Activated CD4-positive, alpha-beta T cell treated with anti-CD3 and anti-CD28 coated beads, Interleukin-2, amount 10 ng/mL, durations not matched to agents 24 days and 14 days (primary cell): ENCODE results near the gene IFNGR2. TPM values are rescaled to one million over a fixed set of nuclear protein-coding genes. Genes with fewer than 3 reads are reported as not detected.
A peak's percentile ranks its signal among the peaks of the same experiment; 100 is the strongest.
"Not testable (repeated sequence)": the region's sequence is repeated elsewhere in the genome, so short reads cannot be mapped to it uniquely, and the experiment has no call there.

ENCODE experiments used
- DNase-seq: peaks from one replicate; pipeline ENCODE4 v3.0.0; 2022
- H3K27ac Mint-ChIP-seq: one replicate; pipeline ENCODE4 v1.8.0; 2022; ENCODE audit warnings: mild to moderate bottlenecking, mixed read lengths
- H3K27me3 Mint-ChIP-seq: one replicate; pipeline ENCODE4 v1.8.0; 2022; ENCODE audit warnings: mixed read lengths
- H3K36me3 Mint-ChIP-seq: one replicate; pipeline ENCODE4 v1.8.0; 2022; ENCODE audit warnings: low read depth, mild to moderate bottlenecking, mixed read lengths
- H3K4me1 Mint-ChIP-seq: one replicate; pipeline ENCODE4 v1.8.0; 2021; ENCODE audit warnings: mixed read lengths
- H3K4me3 Mint-ChIP-seq: one replicate; pipeline ENCODE4 v1.8.0; 2022; ENCODE audit warnings: mild to moderate bottlenecking, moderate library complexity, mixed read lengths
- H3K9me3 Mint-ChIP-seq: one replicate; pipeline ENCODE4 v1.8.0; 2021; ENCODE audit warnings: mixed read lengths
- intact Hi-C: fragments of 100-400 bp; cut with micrococcal nuclease; formaldehyde crosslinking; loops from one replicate; pipeline ENCODE4 v1.15.1; 2023
- total RNA-seq: library from RNA; stranded (reverse); gene quantifications from 2 replicates; pipeline ENCODE4 v1.2.3, GENCODE V29; 2022

IFNGR2 gene
- total RNA-seq, result 8.5 and 9.9 TPM in 2 replicates

- H3K4me3 Mint-ChIP-seq, result peak within 1 kb of the TSS; percentile 87
- H3K36me3 Mint-ChIP-seq, result peaks cover 5% of the 10 kb centered on the region
- H3K4me1 Mint-ChIP-seq, result peaks cover 31% of the 10 kb centered on the region
- DNase-seq, result peak; percentile 83
- intact Hi-C loops, result no loop called here
- H3K27me3 Mint-ChIP-seq, result peaks cover 40% of the 10 kb centered on the region
- peaks cover under 1% of the 10 kb centered on the region for H3K9me3 Mint-ChIP-seq
- peak within 1 kb of the TSS; percentile 85 for H3K27ac Mint-ChIP-seq
Measured at GRCh38 chr21:33403128-33403785, at the start of gene IFNGR2. IFNGR2 (plus strand) TSS chr21:33403413; CDS start chr21:33403544, 131 bp downstream.

- DNase-seq, result no peak
- Mint-ChIP-seq H3K9me3 (no peaks in the 10 kb centered on the region), H3K27me3 (no peaks in the 10 kb centered on the region), H3K27ac (peak overlapping the region; percentile 40), H3K4me3 (peak overlapping the region; percentile 28), H3K4me1 (peaks cover 11% of the 10 kb centered on the region), H3K36me3 (peaks cover 40% of the 10 kb centered on the region)
- intact Hi-C loops, result no loop called here
Measured at GRCh38 chr21:33355355-33355754, 47.9 kb upstream of the IFNGR2 start.

GRCh38 chr21:33355996-33356395 is 47.2 kb upstream of the IFNGR2 start:
- no peak for DNase-seq
- no peak overlapping the region for H3K4me3 Mint-ChIP-seq
- H3K9me3 Mint-ChIP-seq, result no peaks in the 10 kb centered on the region
- intact Hi-C loops, result no loop called here
- H3K27ac Mint-ChIP-seq, result no peak overlapping the region
- peaks cover 9% of the 10 kb centered on the region for H3K4me1 Mint-ChIP-seq
- no peaks in the 10 kb centered on the region for H3K27me3 Mint-ChIP-seq
- peaks cover 35% of the 10 kb centered on the region for H3K36me3 Mint-ChIP-seq

- no peaks in the 10 kb centered on the region for H3K27me3 Mint-ChIP-seq
- intact Hi-C loops, result no loop called here
- peaks cover 29% of the 10 kb centered on the region for H3K36me3 Mint-ChIP-seq
- peaks cover 19% of the 10 kb centered on the region for H3K4me1 Mint-ChIP-seq
- no peak for DNase-seq
- no peak overlapping the region for H3K4me3 Mint-ChIP-seq
- H3K27ac Mint-ChIP-seq, result no peak overlapping the region
- no peaks in the 10 kb centered on the region for H3K9me3 Mint-ChIP-seq
Measured at GRCh38 chr21:33357177-33357576, 46.0 kb upstream of the IFNGR2 start.

- intact Hi-C loops, result no loop called here
- H3K9me3 Mint-ChIP-seq, result no peaks in the 10 kb centered on the region
- H3K4me1 Mint-ChIP-seq, result peaks cover 23% of the 10 kb centered on the region
- H3K4me3 Mint-ChIP-seq, result no peak overlapping the region
- peaks cover 26% of the 10 kb centered on the region for H3K36me3 Mint-ChIP-seq
- no peaks in the 10 kb centered on the region for H3K27me3 Mint-ChIP-seq
- H3K27ac Mint-ChIP-seq, result no peak overlapping the region
- no peak for DNase-seq
Measured at GRCh38 chr21:33359446-33359845, 43.8 kb upstream of the IFNGR2 start.

- no peak for DNase-seq
- Mint-ChIP-seq H3K4me3 (no peak overlapping the region), H3K27me3 (no peaks in the 10 kb centered on the region), H3K4me1 (peaks cover 19% of the 10 kb centered on the region), H3K36me3 (peaks cover 23% of the 10 kb centered on the region), H3K9me3 (no peaks in the 10 kb centered on the region), H3K27ac (no peak overlapping the region)
- intact Hi-C loops, result loop anchor here (5.0 to 10.0 kb wide), 2 partner anchors 33 to 525 kb away; no protein-coding TSS in a partner anchor
Measured at GRCh38 chr21:33360281-33360680, 42.9 kb upstream of the IFNGR2 start.

- DNase-seq, result peak; percentile 94
- Mint-ChIP-seq H3K27ac (peak overlapping the region; percentile 10), H3K9me3 (peaks cover 3% of the 10 kb centered on the region), H3K4me3 (peak overlapping the region; percentile 73), H3K27me3 (no peaks in the 10 kb centered on the region), H3K36me3 (peaks cover 18% of the 10 kb centered on the region), H3K4me1 (peaks cover 17% of the 10 kb centered on the region)
- intact Hi-C loops, result loop anchor here (1.0 to 10.0 kb wide), 5 partner anchors 22 to 526 kb away; no protein-coding TSS in a partner anchor
Measured at GRCh38 chr21:33360881-33361602, 42.2 kb upstream of the IFNGR2 start.

- Mint-ChIP-seq H3K36me3 (peaks cover 12% of the 10 kb centered on the region), H3K27ac (peak overlapping the region; percentile 74), H3K27me3 (no peaks in the 10 kb centered on the region), H3K4me1 (peaks cover 17% of the 10 kb centered on the region), H3K9me3 (peaks cover 12% of the 10 kb centered on the region), H3K4me3 (peak overlapping the region; percentile 73)
- DNase-seq, result peak; percentile 90
- intact Hi-C loops, result loop anchor here (5.0 to 10.0 kb wide), 2 partner anchors 35 to 527 kb away; no protein-coding TSS in a partner anchor
Measured at GRCh38 chr21:33362044-33362555, 41.1 kb upstream of the IFNGR2 start.

GRCh38 chr21:33363911-33364609 is 39.2 kb upstream of the IFNGR2 start:
- not testable (repeated sequence) for H3K4me3 Mint-ChIP-seq, DNase-seq, H3K27ac Mint-ChIP-seq, H3K27me3 Mint-ChIP-seq
- peaks cover 21% of the 10 kb centered on the region for H3K36me3 Mint-ChIP-seq
- intact Hi-C loops, result loop anchor here (5.0 to 10.0 kb wide), 2 partner anchors 37 to 529 kb away; no protein-coding TSS in a partner anchor
- peaks cover 17% of the 10 kb centered on the region for H3K4me1 Mint-ChIP-seq
- peaks cover 23% of the 10 kb centered on the region for H3K9me3 Mint-ChIP-seq

GRCh38 chr21:33364830-33365229 is 38.4 kb upstream of the IFNGR2 start:
- peaks cover 17% of the 10 kb centered on the region for H3K4me1 Mint-ChIP-seq
- DNase-seq, result no peak
- H3K36me3 Mint-ChIP-seq, result peaks cover 18% of the 10 kb centered on the region
- intact Hi-C loops, result loop anchor here (5.0 to 10.0 kb wide), 2 partner anchors 38 to 530 kb away; no protein-coding TSS in a partner anchor
- H3K27ac Mint-ChIP-seq, result no peak overlapping the region
- H3K4me3 Mint-ChIP-seq, result no peak overlapping the region
- H3K9me3 Mint-ChIP-seq, result peaks cover 26% of the 10 kb centered on the region
- H3K27me3 Mint-ChIP-seq, result no peaks in the 10 kb centered on the region

- DNase-seq, result peak; percentile 61
- Mint-ChIP-seq H3K36me3 (peaks cover 16% of the 10 kb centered on the region), H3K27ac (peak overlapping the region; percentile 21), H3K9me3 (peaks cover 26% of the 10 kb centered on the region), H3K4me3 (no peak overlapping the region), H3K4me1 (peaks cover 5% of the 10 kb centered on the region), H3K27me3 (peaks cover 2% of the 10 kb centered on the region)
- intact Hi-C loops, result loop anchor here (10.0 kb wide), 1 partner anchor 533 kb away; no protein-coding TSS in a partner anchor
Measured at GRCh38 chr21:33367309-33367973, 35.8 kb upstream of the IFNGR2 start.

- no peak for DNase-seq
Measured at GRCh38 chr21:33368124-33368523, 35.1 kb upstream of the IFNGR2 start.

GRCh38 chr21:33368576-33368975 is 34.6 kb upstream of the IFNGR2 start:
- Mint-ChIP-seq H3K36me3 (peaks cover 16% of the 10 kb centered on the region), H3K9me3 (peaks cover 26% of the 10 kb centered on the region), H3K4me1 (peaks cover 2% of the 10 kb centered on the region), H3K27me3 (peaks cover 3% of the 10 kb centered on the region), H3K4me3 (no peak overlapping the region), H3K27ac (no peak overlapping the region)
- intact Hi-C loops, result loop anchor here (10.0 kb wide), 1 partner anchor 534 kb away; no protein-coding TSS in a partner anchor
- DNase-seq, result no peak

More at GRCh38 chr21:33368124-33368523, 35.1 kb upstream of the IFNGR2 start:
- peaks cover 2% of the 10 kb centered on the region for H3K27me3 Mint-ChIP-seq
- intact Hi-C loops, result loop anchor here (10.0 kb wide), 1 partner anchor 533 kb away; no protein-coding TSS in a partner anchor
- H3K4me1 Mint-ChIP-seq, result peaks cover 2% of the 10 kb centered on the region
- H3K36me3 Mint-ChIP-seq, result peaks cover 16% of the 10 kb centered on the region
- H3K9me3 Mint-ChIP-seq, result peaks cover 26% of the 10 kb centered on the region
- no peak overlapping the region for H3K27ac Mint-ChIP-seq
- no peak overlapping the region for H3K4me3 Mint-ChIP-seq
